Measurements from ENCODE around the gene DDC. TPM values are rescaled to one million over a fixed set of nuclear protein-coding genes. Genes with fewer than 3 reads are reported as not detected.

Gene DDC
- total and polyA plus RNA-seq, 2 donors (not counting 1 experiment from before 2014, with no cell fraction given): not detected

- Mint-ChIP-seq H3K4me3 (no peak overlapping the region), H3K9me3 (ENCODE audit: insufficient read depth) (no peaks in the 10 kb centered on the region), H3K27ac (no peak overlapping the region), H3K27me3 (peaks cover 9% of the 10 kb centered on the region), H3K4me1 (no peaks in the 10 kb centered on the region)
- H3K4me2 ChIP-seq (replicated peaks; ENCODE audit: low read depth, low read length, poor library complexity, severe bottlenecking): no peak overlapping the region
- H3K36me3 ChIP-seq (replicated peaks in 1 of 2; ENCODE audit: control extremely low read depth in 1 of 2, control insufficient read depth in 1 of 2, extremely low read depth in 1 of 2, insufficient read depth in 2 of 2, low read length in 1 of 2): no peaks in the 10 kb centered on the region
- H3K27me3 ChIP-seq (replicated peaks in 1 of 4; ENCODE audit: control extremely low read depth in 1 of 4, control insufficient read depth in 3 of 4, insufficient read depth in 4 of 4, low read length in 3 of 4): no peaks in the 10 kb centered on the region
- H4K20me1 ChIP-seq (ENCODE audit: control insufficient read depth, insufficient read depth, low read length, poor library complexity, severe bottlenecking): no peaks in the 10 kb centered on the region
- no peak overlapping the region for H2AFZ ChIP-seq (ENCODE audit: insufficient read depth, low read depth, low read length, poor library complexity, severe bottlenecking)
- H3K27ac ChIP-seq (ENCODE audit: low read length in 2 of 2): no peak overlapping the region
- ChIA-PET CTCF (no interaction called here), POLR2A (interaction anchor here (0.7 kb wide), 1 partner anchor 78 kb away, joined by 3 read pairs; no protein-coding TSS in a partner anchor)
- intact Hi-C loops (cut with micrococcal nuclease): no loop called here
- no peaks in the 10 kb centered on the region for H3K79me2 ChIP-seq (ENCODE audit: control insufficient read depth, insufficient read depth, low read length)
- no peak overlapping the region for H3K4me3 ChIP-seq (ENCODE audit: control extremely low read depth in 1 of 5, extremely low read depth in 1 of 5, insufficient read depth in 1 of 5, low read depth in 2 of 5, low read length in 4 of 5)
- no peak overlapping the region for H3K9ac ChIP-seq (ENCODE audit: low read length)
- TF ChIP-seq EZH2 (IDR thresholded peaks at IDR 0.05; ENCODE audit: borderline replicate concordance, insufficient read depth, low read depth, low read length, poor library complexity, severe bottlenecking) (no peak), CTCF (IDR thresholded peaks at IDR 0.05) (no peak)
- WGBS (ENCODE audit: insufficient coverage): 85% methylated on average over 5 of the region's 6 CpGs
- no peaks in the 10 kb centered on the region for H3K9me3 ChIP-seq (ENCODE audit: control extremely low read depth in 1 of 3, control insufficient read depth in 2 of 3, insufficient read depth in 1 of 3, low read length in 2 of 3)
- DNase-seq (no peak), ATAC-seq (ENCODE audit: low read depth) (no peak)
- H3K4me1 ChIP-seq (ENCODE audit: control insufficient read depth in 2 of 2, insufficient read depth in 2 of 2, low read length in 2 of 2): no peaks in the 10 kb centered on the region
Observed at GRCh38 chr7:50567715-50568261, 2.6 kb upstream of the DDC start.

- WGBS (ENCODE audit: insufficient coverage): 70% methylated on average over 3 of the region's 5 CpGs
- intact Hi-C loops (cut with micrococcal nuclease): no loop called here
Observed at GRCh38 chr7:50565977-50566376, 772 bp upstream of the DDC start.

More at GRCh38 chr7:50565977-50566376, 772 bp upstream of the DDC start:
- Histone ChIP-seq H3K9ac (ENCODE audit: low read length) (no peak overlapping the region), H2AFZ (ENCODE audit: insufficient read depth, low read depth, low read length, poor library complexity, severe bottlenecking) (no peak overlapping the region), H3K79me2 (ENCODE audit: control insufficient read depth, insufficient read depth, low read length) (no peaks in the 10 kb centered on the region), H3K4me3 (ENCODE audit: control extremely low read depth in 1 of 5, extremely low read depth in 1 of 5, insufficient read depth in 1 of 5, low read depth in 2 of 5, low read length in 4 of 5) (no peak overlapping the region), H4K20me1 (ENCODE audit: control insufficient read depth, insufficient read depth, low read length, poor library complexity, severe bottlenecking) (no peaks in the 10 kb centered on the region), H3K27ac (ENCODE audit: low read length in 2 of 2) (no peak overlapping the region), H3K27me3 (replicated peaks in 1 of 4; ENCODE audit: control extremely low read depth in 1 of 4, control insufficient read depth in 3 of 4, insufficient read depth in 4 of 4, low read length in 3 of 4) (no peaks in the 10 kb centered on the region), H3K4me1 (ENCODE audit: control insufficient read depth in 2 of 2, insufficient read depth in 2 of 2, low read length in 2 of 2) (no peaks in the 10 kb centered on the region), H3K36me3 (replicated peaks in 1 of 2; ENCODE audit: control extremely low read depth in 1 of 2, control insufficient read depth in 1 of 2, extremely low read depth in 1 of 2, insufficient read depth in 2 of 2, low read length in 1 of 2) (no peaks in the 10 kb centered on the region), H3K9me3 (ENCODE audit: control extremely low read depth in 1 of 3, control insufficient read depth in 2 of 3, insufficient read depth in 1 of 3, low read length in 2 of 3) (no peaks in the 10 kb centered on the region), H3K4me2 (replicated peaks; ENCODE audit: low read depth, low read length, poor library complexity, severe bottlenecking) (no peak overlapping the region)
- Mint-ChIP-seq H3K27ac (no peak overlapping the region), H3K4me1 (no peaks in the 10 kb centered on the region), H3K9me3 (ENCODE audit: insufficient read depth) (no peaks in the 10 kb centered on the region), H3K27me3 (peaks cover 9% of the 10 kb centered on the region), H3K4me3 (no peak overlapping the region)
- no peak for ATAC-seq (ENCODE audit: low read depth)
- TF ChIP-seq EZH2 (IDR thresholded peaks at IDR 0.05; ENCODE audit: borderline replicate concordance, insufficient read depth, low read depth, low read length, poor library complexity, severe bottlenecking) (no peak), CTCF (IDR thresholded peaks at IDR 0.05) (no peak)
- no peak for DNase-seq
- ChIA-PET CTCF (no interaction called here), POLR2A (no interaction called here)
